COR-L47 (cell line): ENCODE measurements around the gene MFRP.

Experiments used
- DNase-seq: peaks from one replicate; lab custom pipeline; 2025; lab: John Stamatoyannopoulos, UW

MFRP gene

GRCh38 chr11:119295178-119295577, 51.3 kb downstream of the MFRP start:
- DNase-seq = no peak

DNA sequence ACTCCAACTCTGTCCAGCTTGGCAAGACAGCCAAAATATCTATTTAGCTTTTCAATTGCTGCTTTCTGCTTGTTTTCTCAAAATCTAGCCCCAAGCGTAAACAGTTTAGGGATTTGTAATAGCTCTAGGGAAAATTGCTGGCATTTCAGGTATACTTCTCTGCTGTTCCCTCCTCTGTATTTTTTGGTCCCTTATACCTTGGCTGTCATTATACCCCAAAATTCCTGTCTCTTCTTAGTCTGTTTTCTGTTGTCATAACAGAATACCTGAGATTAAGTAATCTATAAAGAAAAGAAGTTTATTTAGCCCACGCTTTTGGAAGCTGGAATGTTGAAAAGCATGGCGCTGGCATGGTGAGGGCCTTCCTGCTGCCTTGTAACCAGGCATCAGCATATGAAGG, 53.0 kb downstream of the MFRP start:
- DNase-seq = no peak

GRCh38 chr11:119290894-119291497, 55.5 kb downstream of the MFRP start:
- DNase-seq = no peak
